ENCODE data around the gene ZNF324. TPM values are rescaled to one million over a fixed set of nuclear protein-coding genes. Genes with fewer than 3 reads are reported as not detected.
"Not testable (repeated sequence)": the region's sequence is repeated elsewhere in the genome, so short reads cannot be mapped to it uniquely, and the experiment has no call there.

The ZNF324 gene
- total RNA-seq, 2 experiments from 2014 or later: 11.9 to 23.3 TPM

GRCh38 chr19:58469241-58470013 lies 2.5 kb downstream of the ZNF324 start:
- TF ChIP-seq EZH2phosphoT487 (IDR thresholded peaks at IDR 0.05; ENCODE audit: borderline replicate concordance, low read depth, low read length) (no peak), CTCF (conservative IDR thresholded peaks at IDR 0.05; ENCODE audit: low read length) (no peak)
- no peaks in the 10 kb centered on the region for H3K9me2 ChIP-seq (ENCODE audit: insufficient read depth, low read length)
- no peak overlapping the region for H3K4me2 ChIP-seq (ENCODE audit: low read length)
- no peaks in the 10 kb centered on the region for H3K9me3 ChIP-seq (ENCODE audit: low read length)
- peaks cover 11% of the 10 kb centered on the region for H3K4me1 ChIP-seq (ENCODE audit: insufficient read depth, low read length, poor library complexity, severe bottlenecking)
- intact Hi-C loops (cut with micrococcal nuclease; ENCODE audit: unreplicated experiment): loop anchor here (5.0 kb wide), 1 partner anchor 142 kb away; the partner anchor contains the start of gene ZSCAN22
- no peaks in the 10 kb centered on the region for H4K20me1 ChIP-seq (ENCODE audit: insufficient read depth, low read length)
- no peaks in the 10 kb centered on the region for H3K79me2 ChIP-seq (ENCODE audit: insufficient read depth, low read depth, low read length)
- DNase-seq (ENCODE audit: low spot score): no peak
- BruUV-seq (replicated peaks): no TSS peak
- CTCF ChIA-PET (ENCODE audit: unreplicated experiment): no interaction called here
- H3K4me3 ChIP-seq (ENCODE audit: low read depth, low read length, poor library complexity, severe bottlenecking): no peak overlapping the region
- POLR2A ChIA-PET: interaction anchor here (0.5 kb wide), 1 partner anchor 19 kb away, joined by 5 read pairs; no protein-coding TSS in a partner anchor
- no peak overlapping the region for H2AFZ ChIP-seq (ENCODE audit: low read length)
- H3K27ac ChIP-seq (ENCODE audit: low read depth, low read length, poor library complexity, severe bottlenecking): no peak overlapping the region
- H3K36me3 ChIP-seq (ENCODE audit: insufficient read depth, low read length): peaks cover 25% of the 10 kb centered on the region

- DNase-seq (ENCODE audit: low spot score); H3K9me2 ChIP-seq (ENCODE audit: insufficient read depth, low read length); BruUV-seq (replicated peaks); H3K4me2 ChIP-seq (ENCODE audit: low read length); H3K9me3 ChIP-seq (ENCODE audit: low read length); CTCF ChIA-PET (ENCODE audit: unreplicated experiment); H2AFZ ChIP-seq (ENCODE audit: low read length); intact Hi-C loops (cut with micrococcal nuclease; ENCODE audit: unreplicated experiment); H3K27ac ChIP-seq (ENCODE audit: low read depth, low read length, poor library complexity, severe bottlenecking); H3K4me3 ChIP-seq (ENCODE audit: low read depth, low read length, poor library complexity, severe bottlenecking); H3K79me2 ChIP-seq (ENCODE audit: insufficient read depth, low read depth, low read length); H4K20me1 ChIP-seq (ENCODE audit: insufficient read depth, low read length); POLR2A ChIA-PET: not testable (repeated sequence)
- peaks cover 14% of the 10 kb centered on the region for H3K4me1 ChIP-seq (ENCODE audit: insufficient read depth, low read length, poor library complexity, severe bottlenecking)
- peaks cover 25% of the 10 kb centered on the region for H3K36me3 ChIP-seq (ENCODE audit: insufficient read depth, low read length)
Observed at GRCh38 chr19:58470837-58471543, 4.1 kb downstream of the ZNF324 start.

GRCh38 chr19:58471736-58472135 lies 4.9 kb downstream of the ZNF324 start:
- TF ChIP-seq CTCF (conservative IDR thresholded peaks at IDR 0.05; ENCODE audit: low read length): no peak
- TF ChIP-seq EZH2phosphoT487 (IDR thresholded peaks at IDR 0.05; ENCODE audit: borderline replicate concordance, low read depth, low read length): no peak
- Histone ChIP-seq H3K4me1 (ENCODE audit: insufficient read depth, low read length, poor library complexity, severe bottlenecking) (peaks cover 13% of the 10 kb centered on the region), H3K4me3 (ENCODE audit: low read depth, low read length, poor library complexity, severe bottlenecking) (no peak overlapping the region), H3K36me3 (ENCODE audit: insufficient read depth, low read length) (peaks cover 25% of the 10 kb centered on the region), H2AFZ (ENCODE audit: low read length) (no peak overlapping the region), H3K79me2 (ENCODE audit: insufficient read depth, low read depth, low read length) (no peaks in the 10 kb centered on the region), H3K9me2 (ENCODE audit: insufficient read depth, low read length) (no peaks in the 10 kb centered on the region), H4K20me1 (ENCODE audit: insufficient read depth, low read length) (no peaks in the 10 kb centered on the region), H3K4me2 (ENCODE audit: low read length) (no peak overlapping the region), H3K9me3 (ENCODE audit: low read length) (no peaks in the 10 kb centered on the region), H3K27ac (ENCODE audit: low read depth, low read length, poor library complexity, severe bottlenecking) (no peak overlapping the region)
- ChIA-PET CTCF (ENCODE audit: unreplicated experiment) (no interaction called here), POLR2A (no interaction called here)
- no peak for DNase-seq (ENCODE audit: low spot score)
- intact Hi-C loops (cut with micrococcal nuclease; ENCODE audit: unreplicated experiment): no loop called here
- BruUV-seq (replicated peaks): no TSS peak
